Purkinje cell (primary cell): ENCODE results near the gene OR8I2. TPM values are rescaled to one million over a fixed set of nuclear protein-coding genes. Genes with fewer than 3 reads are reported as not detected.

Experiments
- polyA plus RNA-seq: library from polyadenylated mRNA; unstranded; fragments of >200 nt; fragmentation: Nextera tagmentation; gene quantifications from 2 replicates; pipeline ENCODE4 v1.2.1, GENCODE V29; 2014

Gene OR8I2
- not detected in 2 replicates for polyA plus RNA-seq

DNA sequence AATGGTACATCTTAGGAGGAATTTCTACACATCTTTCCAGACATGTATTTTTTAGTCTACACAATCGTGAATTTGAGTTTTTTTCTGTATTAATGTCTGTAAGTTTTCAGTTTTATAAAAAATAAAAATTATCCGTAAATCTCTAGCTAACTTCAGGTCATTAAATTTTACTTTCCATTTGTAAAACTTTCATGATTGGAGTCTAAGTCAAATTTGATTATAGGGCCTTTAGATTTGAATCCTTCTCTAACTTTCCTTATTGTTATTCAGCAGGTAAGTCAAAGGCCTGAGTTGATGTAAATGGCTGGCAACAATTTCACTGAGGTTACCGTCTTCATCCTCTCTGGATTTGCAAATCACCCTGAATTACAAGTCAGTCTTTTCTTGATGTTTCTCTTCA lies at the start of gene OR8I2:
Gene OR8I2, plus strand, starts transcription at position 301 of the 400 bp plus-strand sequence. Its CDS starts 0 bp downstream, at position 301.

DNA sequence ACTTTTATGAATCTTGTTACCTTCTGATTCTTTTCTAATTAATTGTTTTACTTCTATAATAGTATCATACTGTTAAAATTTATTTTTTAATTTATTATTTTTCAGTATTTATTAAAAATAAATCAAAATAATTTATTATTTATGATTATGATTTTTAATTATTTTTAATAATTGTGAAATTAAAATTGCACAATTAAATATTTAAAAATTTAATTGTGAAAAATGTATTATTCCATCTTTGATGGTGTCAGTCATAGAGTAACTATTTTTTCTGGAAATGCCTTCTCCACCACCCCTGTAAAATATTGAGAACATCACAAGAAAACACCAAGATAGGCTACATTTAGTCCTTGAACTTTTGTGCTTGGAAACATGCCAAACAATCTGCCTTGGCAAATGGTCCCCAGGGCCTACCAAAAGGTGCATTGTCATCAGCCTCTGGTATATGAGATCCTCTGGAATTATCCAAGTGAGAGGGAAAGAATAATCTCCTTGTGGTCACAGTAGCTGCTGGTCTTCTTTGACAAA lies 10.2 kb downstream of the OR8I2 start, which contains the start of gene OR8H2:
Gene OR8H2, plus strand, starts transcription at position 478 of the 528 bp plus-strand sequence. CDS start 1,356 bp downstream, outside the sequence.

DNA sequence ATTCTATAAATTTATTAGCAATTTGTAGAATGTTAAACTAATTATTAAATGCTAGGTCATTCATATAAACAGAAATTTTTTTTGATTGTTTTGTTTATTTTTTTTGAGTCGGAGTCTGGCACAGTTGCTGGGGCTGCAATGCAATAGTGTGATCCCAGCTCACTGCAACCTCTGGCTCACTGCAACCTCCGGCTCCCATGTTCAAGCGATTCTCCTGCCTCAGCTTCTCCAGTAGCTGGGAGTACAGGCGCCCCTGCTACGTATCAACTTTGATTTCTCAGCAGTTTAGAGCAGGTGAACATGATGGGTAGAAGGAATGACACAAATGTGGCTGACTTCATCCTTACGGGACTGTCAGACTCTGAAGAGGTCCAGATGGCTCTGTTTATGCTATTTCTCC lies 29.0 kb downstream of the OR8I2 start, which contains the start of gene OR8H3:
Gene OR8H3, plus strand, starts transcription at position 301 of the 400 bp plus-strand sequence. Its CDS starts 0 bp downstream, at position 301.

DNA sequence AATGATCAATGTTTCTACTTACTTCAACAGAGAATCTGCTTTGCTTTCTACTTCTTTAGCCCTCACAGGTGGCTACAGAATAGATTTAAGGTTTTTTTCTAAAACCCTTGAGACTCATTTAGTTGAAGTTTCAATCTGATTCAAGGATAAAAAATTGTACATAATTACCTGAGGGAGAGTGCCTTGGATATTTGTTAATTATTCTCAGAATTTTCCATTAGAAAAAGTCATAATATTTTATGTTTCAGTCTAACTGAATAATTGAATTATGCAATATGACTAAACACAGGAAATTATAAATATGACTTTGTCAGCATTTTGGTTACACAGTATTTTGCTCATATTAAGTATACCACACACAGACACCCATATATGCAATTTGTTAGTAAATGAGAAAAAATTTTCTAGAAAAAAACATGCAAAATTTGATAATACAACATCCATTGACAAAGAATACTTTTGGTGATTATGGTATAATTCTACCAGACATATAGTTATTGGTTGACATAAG lies 47.1 kb downstream of the OR8I2 start, which contains the start of gene OR8J3:
Gene OR8J3, minus strand, starts transcription at position 51 of the 511 bp plus-strand sequence. CDS start 2,483 bp downstream, outside the sequence.

Other genes starting within 250 kb of the OR8I2 start
- not detected in 2 replicates for gene TRIM51, start 210.0 kb upstream of the OR8I2 start, polyA plus RNA-seq
- gene OR5W2, start 178.7 kb upstream of the OR8I2 start, polyA plus RNA-seq = not detected in 2 replicates
- not detected in 2 replicates for gene OR5I1, start 156.9 kb upstream of the OR8I2 start, polyA plus RNA-seq
- gene OR10AG1, start 123.4 kb upstream of the OR8I2 start, polyA plus RNA-seq = not detected in 2 replicates
- not detected in 2 replicates for gene OR5F1, start 98.7 kb upstream of the OR8I2 start, polyA plus RNA-seq
- gene OR5AS1, start 65.7 kb upstream of the OR8I2 start, polyA plus RNA-seq = not detected in 2 replicates
- gene OR8H2, start 10.4 kb downstream of the OR8I2 start, polyA plus RNA-seq = not detected in 2 replicates
- not detected in 2 replicates for gene OR8H3, start 29.1 kb downstream of the OR8I2 start, polyA plus RNA-seq
- gene OR8J3, start 46.9 kb downstream of the OR8I2 start, polyA plus RNA-seq = not detected in 2 replicates
- not detected in 2 replicates for gene OR8K5, start 67.0 kb downstream of the OR8I2 start, polyA plus RNA-seq
- not detected in 2 replicates for gene OR5J2, start 83.3 kb downstream of the OR8I2 start, polyA plus RNA-seq
- gene OR5T2, start 140.9 kb downstream of the OR8I2 start, polyA plus RNA-seq = not detected in 2 replicates
- not detected in 2 replicates for gene OR5T3, start 158.9 kb downstream of the OR8I2 start, polyA plus RNA-seq
- gene OR5T1, start 180.8 kb downstream of the OR8I2 start, polyA plus RNA-seq = not detected in 2 replicates
- not detected in 2 replicates for gene OR8H1, start 198.9 kb downstream of the OR8I2 start, polyA plus RNA-seq
- not detected in 2 replicates for gene OR8K3, start 221.8 kb downstream of the OR8I2 start, polyA plus RNA-seq